SK-N-SH (cell line): ENCODE data around the gene IDH1. TPM values are rescaled to one million over a fixed set of nuclear protein-coding genes. Genes with fewer than 3 reads are reported as not detected.

Experiments used
- CTCF ChIA-PET: fragments of 300-600, 350-600 bp; formaldehyde crosslinking; extraction: SDS; loops from one replicate; lab custom pipeline; 2021; lab: Yijun Ruan, JAX
- POLR2A ChIA-PET: fragments of 350-600 bp; sonication (Branson Sonifier 250); formaldehyde crosslinking; extraction: SDS; loops from one replicate; lab custom pipeline; 2020; ENCODE audit warnings: antibody characterized with exemption, inconsistent platforms; lab: Yijun Ruan, JAX
- DNase-seq: peaks from one replicate; pipeline ENCODE4 v3.0.0; 2012
- H2AFZ ChIP-seq: fragments of 200-600 bp; sonication (generic); 2 replicates; pipeline ENCODE4 v1.8.1; 2016; ENCODE audit warnings: antibody characterized with exemption, mild to moderate bottlenecking, low read depth
- H3F3A ChIP-seq: fragments of 200-600 bp; sonication (generic); replicated peaks from 2 replicates; pipeline ENCODE3; 2016; ENCODE audit warnings: antibody characterized with exemption, mild to moderate bottlenecking; ENCODE audit not compliant: insufficient read depth
- H3K27ac ChIP-seq, 2 experiments: fragments of 200-500 bp in 1 of 2; fragments of 200-600 bp in 1 of 2; sonication (Bioruptor generic) in 1 of 2; sonication (generic), shearing (Covaris generic) in 1 of 2; 2 replicates each; pipeline versions ENCODE4 v1.5.1 to v1.6.1; 2014 to 2016; ENCODE audit warnings: low read depth in 2 of 2, inconsistent platforms in 1 of 2, low read length in 1 of 2, mild to moderate bottlenecking in 1 of 2, mixed read lengths in 1 of 2
- H3K27me3 ChIP-seq: fragments of 200-600 bp; sonication (generic), shearing (Covaris generic); 2 replicates; pipeline ENCODE4 v1.6.1; 2016; ENCODE audit warnings: mixed run types; ENCODE audit not compliant: insufficient read depth
- H3K36me3 ChIP-seq, 2 experiments: fragments of 200-500 bp in 1 of 2; fragments of 200-600 bp in 1 of 2; sonication (Bioruptor generic) in 1 of 2; sonication (generic) in 1 of 2; replicated peaks in 1 of 2; 2 replicates each; pipeline versions ENCODE3 to v1.5.1; 2014 to 2016; ENCODE audit warnings: low read length in 1 of 2, mild to moderate bottlenecking in 1 of 2; ENCODE audit not compliant: insufficient read depth in 2 of 2, control insufficient read depth in 1 of 2
- H3K4me1 ChIP-seq, 2 experiments: fragments of 200-500 bp in 1 of 2; fragments of 200-600 bp in 1 of 2; sonication (Bioruptor generic) in 1 of 2; sonication (generic), shearing (Covaris generic) in 1 of 2; 2 replicates each; pipeline versions ENCODE4 v1.5.1 to v1.6.1; 2014 to 2016; ENCODE audit warnings: low read depth in 1 of 2, low read length in 1 of 2, mixed run types in 1 of 2; ENCODE audit not compliant: insufficient read depth in 2 of 2, control insufficient read depth in 1 of 2
- H3K4me2 ChIP-seq: fragments of 200-600 bp; sonication (generic), shearing (Covaris generic); 2 replicates; pipeline ENCODE4 v1.6.1; 2017; ENCODE audit warnings: mixed run types
- H3K4me3 ChIP-seq, 2 experiments: fragments of 200-500 bp in 1 of 2; fragments of 200-600 bp in 1 of 2; sonication (Bioruptor generic) in 1 of 2; sonication (generic), shearing (Covaris generic) in 1 of 2; 2 replicates each; pipeline versions ENCODE4 v1.5.1 to v1.8.1; 2014 to 2016; ENCODE audit warnings: low read depth in 2 of 2, inconsistent platforms in 1 of 2, low read length in 1 of 2, mild to moderate bottlenecking in 1 of 2, mixed read lengths in 1 of 2, moderate library complexity in 1 of 2
- H3K79me2 ChIP-seq: fragments of 200-600 bp; sonication (generic); 2 replicates; pipeline ENCODE4 v1.8.1; 2017; ENCODE audit warnings: mild to moderate bottlenecking; ENCODE audit not compliant: insufficient read depth
- H3K9ac ChIP-seq: fragments of 200-600 bp; sonication (generic); 2 replicates; pipeline ENCODE4 v1.6.1; 2017; ENCODE audit warnings: mixed run types
- H3K9me2 ChIP-seq: fragments of 200-600 bp; sonication (generic); 2 replicates; pipeline ENCODE4 v1.6.1; 2017; ENCODE audit warnings: mixed run types
- H3K9me3 ChIP-seq: fragments of 200-600 bp; sonication (generic); 2 replicates; pipeline ENCODE4 v1.6.1; 2017; ENCODE audit warnings: mixed run types, mild to moderate bottlenecking, moderate library complexity
- H4K20me1 ChIP-seq: fragments of 200-600 bp; sonication (generic); 2 replicates; pipeline ENCODE4 v1.6.1; 2017; ENCODE audit warnings: mild to moderate bottlenecking, mixed run types; ENCODE audit not compliant: insufficient read depth
- EZH2phosphoT487 ChIP-seq: fragments of 200-600 bp; sonication (generic); IDR thresholded peaks from 2 replicates; pipeline ENCODE4 v1.6.1; 2017; ENCODE audit warnings: low read depth, mixed run types, mild to moderate bottlenecking, antibody characterized with exemption, moderate library complexity, borderline replicate concordance
- GABPA ChIP-seq: IDR thresholded peaks from 2 replicates; pipeline ENCODE4 v1.4.0; 2012; ENCODE audit warnings: low read depth, mild to moderate bottlenecking
- GATA2 ChIP-seq: sonication (generic); formaldehyde crosslinking; IDR thresholded peaks from 2 replicates; pipeline ENCODE4 v1.5.0; 2020; ENCODE audit warnings: mild to moderate bottlenecking, missing genetic modification reagents
- JUND ChIP-seq: IDR thresholded peaks from 2 replicates; pipeline ENCODE4 v1.4.0; 2012
- NFIC ChIP-seq: IDR thresholded peaks from 2 replicates; pipeline ENCODE4 v1.4.0; 2012; ENCODE audit warnings: borderline replicate concordance
- NRF1 ChIP-seq: IDR thresholded peaks from 2 replicates; pipeline ENCODE4 v1.6.1; 2012; ENCODE audit warnings: low read depth, mild to moderate bottlenecking, low read length
- POLR2AphosphoS5 ChIP-seq: IDR thresholded peaks from 2 replicates; pipeline ENCODE4 v1.6.1; 2012; ENCODE audit warnings: low read depth, low read length
- RAD21 ChIP-seq: IDR thresholded peaks from 2 replicates; pipeline ENCODE4 v1.6.1; 2012; ENCODE audit warnings: mild to moderate bottlenecking, low read length
- RXRA ChIP-seq: IDR thresholded peaks from 2 replicates; pipeline ENCODE4 v1.4.0; 2012; ENCODE audit warnings: low read depth, mild to moderate bottlenecking, borderline replicate concordance
- TEAD4 ChIP-seq: IDR thresholded peaks from 2 replicates; pipeline ENCODE4 v1.4.0; 2012; ENCODE audit warnings: mild to moderate bottlenecking, borderline replicate concordance; ENCODE audit not compliant: insufficient read depth
- ZBTB33 ChIP-seq: IDR thresholded peaks from 2 replicates; pipeline ENCODE4 v1.4.0; 2012; ENCODE audit warnings: low read depth, borderline replicate concordance
- WGBS: methylation state at CpG from one replicate; pipeline ENCODE4 v1.1.6; 2017; ENCODE audit warnings: low lambda C conversion rate; 5-methylcytosine and 5-hydroxymethylcytosine counted together
- polyA plus RNA-seq, 3 experiments: library from polyadenylated mRNA; depleted of rRNA; stranded (reverse); fragments of >200 nt; gene quantifications; 2 replicates each; pipeline ENCODE4 v1.2.3, GENCODE V29; 2012
- TF ChIP-seq, protein P1 (sequence below): fragments of 150-350 bp; IDR thresholded peaks from 2 replicates; pipeline ENCODE4 v1.6.1; 2017; ENCODE audit warnings: antibody characterized with exemption, low read length, low read depth, borderline replicate concordance
- TF ChIP-seq, protein P2 (sequence below): IDR thresholded peaks from 2 replicates; pipeline ENCODE4 v1.6.1; 2012; ENCODE audit warnings: mild to moderate bottlenecking, low read depth, low read length, moderate library complexity
- TF ChIP-seq, protein P3 (sequence below): fragments of 200-600 bp; sonication (generic); IDR thresholded peaks from 2 replicates; pipeline ENCODE4 v1.6.1; 2017; ENCODE audit warnings: antibody characterized with exemption, mild to moderate bottlenecking, moderate library complexity

IDH1 gene
- polyA plus RNA-seq, 1 of the 3 experiments (the other 2 are of a cell fraction) = 43.4 TPM

DNA sequence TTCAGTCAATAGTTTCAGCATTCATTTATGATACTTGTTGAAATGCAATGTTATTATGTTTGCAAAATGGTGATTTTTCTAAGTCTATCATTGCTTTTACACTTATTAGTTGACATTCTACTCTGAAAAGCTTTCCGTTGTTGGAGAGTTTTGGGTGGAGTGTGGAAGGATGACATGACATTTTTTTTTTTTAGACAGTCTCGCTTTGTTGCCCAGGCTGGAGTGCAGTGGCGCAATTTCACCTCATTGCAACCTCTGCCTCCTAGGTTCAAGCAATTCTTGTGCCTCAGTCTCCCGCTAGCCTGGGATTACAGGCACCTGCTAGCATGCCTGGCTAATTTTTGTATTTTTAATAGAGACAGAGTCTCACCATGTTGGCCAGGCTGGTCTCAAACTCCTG, 41.0 kb upstream of the IDH1 start:
- ChIA-PET POLR2A (no interaction called here), CTCF (interaction anchor here (0.7 kb wide), 1 partner anchor 41 kb away, joined by 3 read pairs; the partner anchor contains the start of gene IDH1)
- H3K9me3 ChIP-seq = no peaks in the 10 kb centered on the region
- no peaks in the 10 kb centered on the region for H3K4me1 ChIP-seq
- no peak overlapping the region for H3K9ac ChIP-seq
- no peak for DNase-seq
- H4K20me1 ChIP-seq = no peaks in the 10 kb centered on the region; the same call in 1 of the 2 replicates
- H3K36me3 ChIP-seq = peaks cover 52 to 65% of the 10 kb centered on the region in 2 experiments
- no peaks in the 10 kb centered on the region for H3K9me2 ChIP-seq
- H3F3A ChIP-seq = no peaks in the 10 kb centered on the region
- no peak overlapping the region for H3K4me2 ChIP-seq
- peaks cover 27% of the 10 kb centered on the region for H3K79me2 ChIP-seq
- TF ChIP-seq NFIC = no peak
- H2AFZ ChIP-seq = no peak overlapping the region
- H3K27me3 ChIP-seq = no peaks in the 10 kb centered on the region
- H3K27ac ChIP-seq = no peak overlapping the region
- no peak overlapping the region for H3K4me3 ChIP-seq
- WGBS = 95% methylated on average over 4 of the region's 4 CpGs

- Histone ChIP-seq H3F3A (no peaks in the 10 kb centered on the region), H3K4me2 (no peak overlapping the region), H3K9me3 (no peaks in the 10 kb centered on the region), H3K79me2 (peaks cover 29% of the 10 kb centered on the region), H2AFZ (no peak overlapping the region), H3K36me3 (peaks cover 55 to 65% of the 10 kb centered on the region in 2 experiments), H3K27ac (no peak overlapping the region), H3K9me2 (no peaks in the 10 kb centered on the region), H3K27me3 (no peaks in the 10 kb centered on the region), H3K9ac (no peak overlapping the region), H3K4me1 (no peaks in the 10 kb centered on the region), H4K20me1 (no peaks in the 10 kb centered on the region; the same call in 1 of the 2 replicates), H3K4me3 (no peak overlapping the region)
- TF ChIP-seq GABPA (no peak), ZBTB33 (no peak), TEAD4 (no peak), RXRA (no peak), RAD21 (no peak), NRF1 (no peak)
- TF ChIP-seq, protein P1, sequence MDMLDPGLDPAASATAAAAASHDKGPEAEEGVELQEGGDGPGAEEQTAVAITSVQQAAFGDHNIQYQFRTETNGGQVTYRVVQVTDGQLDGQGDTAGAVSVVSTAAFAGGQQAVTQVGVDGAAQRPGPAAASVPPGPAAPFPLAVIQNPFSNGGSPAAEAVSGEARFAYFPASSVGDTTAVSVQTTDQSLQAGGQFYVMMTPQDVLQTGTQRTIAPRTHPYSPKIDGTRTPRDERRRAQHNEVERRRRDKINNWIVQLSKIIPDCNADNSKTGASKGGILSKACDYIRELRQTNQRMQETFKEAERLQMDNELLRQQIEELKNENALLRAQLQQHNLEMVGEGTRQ = no peak
- POLR2A ChIA-PET = no interaction called here
- 89% methylated on average over 4 of the region's 4 CpGs for WGBS
- CTCF ChIA-PET = no interaction called here
- DNase-seq = no peak
Observed at GRCh38 chr2:208294482-208295024, 39.7 kb upstream of the IDH1 start.

- Histone ChIP-seq H3K36me3 (peaks cover 60 to 73% of the 10 kb centered on the region in 2 experiments), H3K4me1 (no peaks in the 10 kb centered on the region), H3K9me3 (0 out of 2 replicates have a peak, but pooled peaks cover 5% of the 10 kb centered on the region), H3F3A (peaks cover 3% of the 10 kb centered on the region), H3K4me2 (no peak overlapping the region), H2AFZ (no peak overlapping the region), H3K9ac (no peak overlapping the region), H3K27ac (no peak overlapping the region), H3K79me2 (peaks cover 29% of the 10 kb centered on the region), H4K20me1 (no peaks in the 10 kb centered on the region), H3K27me3 (no peaks in the 10 kb centered on the region), H3K4me3 (no peak overlapping the region), H3K9me2 (no peaks in the 10 kb centered on the region)
- WGBS = 96% methylated on average over 4 of the region's 4 CpGs
- ChIA-PET CTCF (no interaction called here), POLR2A (no interaction called here)
- DNase-seq = no peak
- TF ChIP-seq, protein P2, sequence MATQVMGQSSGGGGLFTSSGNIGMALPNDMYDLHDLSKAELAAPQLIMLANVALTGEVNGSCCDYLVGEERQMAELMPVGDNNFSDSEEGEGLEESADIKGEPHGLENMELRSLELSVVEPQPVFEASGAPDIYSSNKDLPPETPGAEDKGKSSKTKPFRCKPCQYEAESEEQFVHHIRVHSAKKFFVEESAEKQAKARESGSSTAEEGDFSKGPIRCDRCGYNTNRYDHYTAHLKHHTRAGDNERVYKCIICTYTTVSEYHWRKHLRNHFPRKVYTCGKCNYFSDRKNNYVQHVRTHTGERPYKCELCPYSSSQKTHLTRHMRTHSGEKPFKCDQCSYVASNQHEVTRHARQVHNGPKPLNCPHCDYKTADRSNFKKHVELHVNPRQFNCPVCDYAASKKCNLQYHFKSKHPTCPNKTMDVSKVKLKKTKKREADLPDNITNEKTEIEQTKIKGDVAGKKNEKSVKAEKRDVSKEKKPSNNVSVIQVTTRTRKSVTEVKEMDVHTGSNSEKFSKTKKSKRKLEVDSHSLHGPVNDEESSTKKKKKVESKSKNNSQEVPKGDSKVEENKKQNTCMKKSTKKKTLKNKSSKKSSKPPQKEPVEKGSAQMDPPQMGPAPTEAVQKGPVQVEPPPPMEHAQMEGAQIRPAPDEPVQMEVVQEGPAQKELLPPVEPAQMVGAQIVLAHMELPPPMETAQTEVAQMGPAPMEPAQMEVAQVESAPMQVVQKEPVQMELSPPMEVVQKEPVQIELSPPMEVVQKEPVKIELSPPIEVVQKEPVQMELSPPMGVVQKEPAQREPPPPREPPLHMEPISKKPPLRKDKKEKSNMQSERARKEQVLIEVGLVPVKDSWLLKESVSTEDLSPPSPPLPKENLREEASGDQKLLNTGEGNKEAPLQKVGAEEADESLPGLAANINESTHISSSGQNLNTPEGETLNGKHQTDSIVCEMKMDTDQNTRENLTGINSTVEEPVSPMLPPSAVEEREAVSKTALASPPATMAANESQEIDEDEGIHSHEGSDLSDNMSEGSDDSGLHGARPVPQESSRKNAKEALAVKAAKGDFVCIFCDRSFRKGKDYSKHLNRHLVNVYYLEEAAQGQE = no peak
- TF ChIP-seq EZH2phosphoT487 (no peak), JUND (no peak), POLR2AphosphoS5 (no peak), NFIC (no peak), RXRA (no peak), GATA2 (CRISPR knock-in tag) (no peak)
- TF ChIP-seq, protein P3, sequence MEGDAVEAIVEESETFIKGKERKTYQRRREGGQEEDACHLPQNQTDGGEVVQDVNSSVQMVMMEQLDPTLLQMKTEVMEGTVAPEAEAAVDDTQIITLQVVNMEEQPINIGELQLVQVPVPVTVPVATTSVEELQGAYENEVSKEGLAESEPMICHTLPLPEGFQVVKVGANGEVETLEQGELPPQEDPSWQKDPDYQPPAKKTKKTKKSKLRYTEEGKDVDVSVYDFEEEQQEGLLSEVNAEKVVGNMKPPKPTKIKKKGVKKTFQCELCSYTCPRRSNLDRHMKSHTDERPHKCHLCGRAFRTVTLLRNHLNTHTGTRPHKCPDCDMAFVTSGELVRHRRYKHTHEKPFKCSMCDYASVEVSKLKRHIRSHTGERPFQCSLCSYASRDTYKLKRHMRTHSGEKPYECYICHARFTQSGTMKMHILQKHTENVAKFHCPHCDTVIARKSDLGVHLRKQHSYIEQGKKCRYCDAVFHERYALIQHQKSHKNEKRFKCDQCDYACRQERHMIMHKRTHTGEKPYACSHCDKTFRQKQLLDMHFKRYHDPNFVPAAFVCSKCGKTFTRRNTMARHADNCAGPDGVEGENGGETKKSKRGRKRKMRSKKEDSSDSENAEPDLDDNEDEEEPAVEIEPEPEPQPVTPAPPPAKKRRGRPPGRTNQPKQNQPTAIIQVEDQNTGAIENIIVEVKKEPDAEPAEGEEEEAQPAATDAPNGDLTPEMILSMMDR = no peak
Observed at GRCh38 chr2:208285853-208286252, 31.0 kb upstream of the IDH1 start.
